Measurements from ENCODE around the gene FOXN3. TPM values are rescaled to one million over a fixed set of nuclear protein-coding genes. Genes with fewer than 3 reads are reported as not detected.

Gene FOXN3
- total RNA-seq, 2 experiments from 2014 or later = 124 to 127 TPM

DNA sequence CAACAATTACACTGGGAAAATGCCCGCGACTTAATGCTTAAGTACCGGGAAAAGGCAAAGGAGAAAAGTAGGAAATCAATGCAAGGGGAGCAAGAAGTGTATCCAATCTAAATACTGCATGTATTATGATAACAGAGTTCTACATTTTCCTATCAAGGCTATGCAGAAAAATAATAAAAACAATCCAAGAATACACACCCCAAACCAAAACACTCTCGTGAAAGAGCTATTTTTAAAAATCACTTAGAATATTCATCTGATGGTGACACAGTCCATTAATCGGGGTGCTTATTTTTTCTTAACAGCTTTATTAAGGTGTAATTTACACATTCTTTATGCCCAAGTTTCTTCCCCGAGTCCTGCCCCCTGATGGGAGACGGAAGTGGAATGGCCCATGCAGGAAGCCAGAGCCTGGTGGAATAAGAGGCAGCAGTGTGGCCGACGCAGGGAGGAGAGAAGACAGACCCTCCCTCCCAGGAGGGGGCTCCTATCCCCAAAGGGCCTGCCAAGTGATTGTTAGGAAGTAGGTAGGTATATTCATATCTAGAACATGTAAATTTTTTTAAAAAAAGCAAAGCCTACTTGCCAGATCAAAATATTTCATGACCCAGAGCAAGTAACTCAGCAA is 174.3 kb downstream of the FOXN3 start:
- ChIA-PET POLR2A (no interaction called here), CTCF (no interaction called here)
- intact Hi-C loops (cut with DNase I, micrococcal nuclease) = no loop called here
- Mint-ChIP-seq H3K27me3 (no peaks in the 10 kb centered on the region), H3K9me3 (no peaks in the 10 kb centered on the region), H3K36me3 (ENCODE audit: low read depth) (peaks cover 13% of the 10 kb centered on the region), H3K4me3 (no peak overlapping the region), H3K4me1 (ENCODE audit: low read depth) (peaks cover 75% of the 10 kb centered on the region), H3K27ac (no peak overlapping the region)
- TF ChIP-seq, protein P1, sequence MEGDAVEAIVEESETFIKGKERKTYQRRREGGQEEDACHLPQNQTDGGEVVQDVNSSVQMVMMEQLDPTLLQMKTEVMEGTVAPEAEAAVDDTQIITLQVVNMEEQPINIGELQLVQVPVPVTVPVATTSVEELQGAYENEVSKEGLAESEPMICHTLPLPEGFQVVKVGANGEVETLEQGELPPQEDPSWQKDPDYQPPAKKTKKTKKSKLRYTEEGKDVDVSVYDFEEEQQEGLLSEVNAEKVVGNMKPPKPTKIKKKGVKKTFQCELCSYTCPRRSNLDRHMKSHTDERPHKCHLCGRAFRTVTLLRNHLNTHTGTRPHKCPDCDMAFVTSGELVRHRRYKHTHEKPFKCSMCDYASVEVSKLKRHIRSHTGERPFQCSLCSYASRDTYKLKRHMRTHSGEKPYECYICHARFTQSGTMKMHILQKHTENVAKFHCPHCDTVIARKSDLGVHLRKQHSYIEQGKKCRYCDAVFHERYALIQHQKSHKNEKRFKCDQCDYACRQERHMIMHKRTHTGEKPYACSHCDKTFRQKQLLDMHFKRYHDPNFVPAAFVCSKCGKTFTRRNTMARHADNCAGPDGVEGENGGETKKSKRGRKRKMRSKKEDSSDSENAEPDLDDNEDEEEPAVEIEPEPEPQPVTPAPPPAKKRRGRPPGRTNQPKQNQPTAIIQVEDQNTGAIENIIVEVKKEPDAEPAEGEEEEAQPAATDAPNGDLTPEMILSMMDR (IDR thresholded peaks at IDR 0.05) = no peak
- Histone ChIP-seq H3K36me3 (ENCODE audit: insufficient read depth, low read length) (no peaks in the 10 kb centered on the region), H3K4me3 (ENCODE audit: low read length) (no peak overlapping the region), H3K9me3 (ENCODE audit: control insufficient read depth in 1 of 2, insufficient read depth in 1 of 2, low read length in 2 of 2) (no peaks in the 10 kb centered on the region), H3K27me3 (ENCODE audit: control insufficient read depth in 1 of 2, insufficient read depth in 2 of 2, low read length in 2 of 2) (no peaks in the 10 kb centered on the region), H3K27ac (ENCODE audit: low read depth in 1 of 2, low read length in 2 of 2) (no peak overlapping the region), H3K4me1 (ENCODE audit: insufficient read depth, low read length) (peaks cover 26% of the 10 kb centered on the region)
- DNase-seq (no peak), ATAC-seq (ENCODE audit: poor library complexity) (no peak)

DNA sequence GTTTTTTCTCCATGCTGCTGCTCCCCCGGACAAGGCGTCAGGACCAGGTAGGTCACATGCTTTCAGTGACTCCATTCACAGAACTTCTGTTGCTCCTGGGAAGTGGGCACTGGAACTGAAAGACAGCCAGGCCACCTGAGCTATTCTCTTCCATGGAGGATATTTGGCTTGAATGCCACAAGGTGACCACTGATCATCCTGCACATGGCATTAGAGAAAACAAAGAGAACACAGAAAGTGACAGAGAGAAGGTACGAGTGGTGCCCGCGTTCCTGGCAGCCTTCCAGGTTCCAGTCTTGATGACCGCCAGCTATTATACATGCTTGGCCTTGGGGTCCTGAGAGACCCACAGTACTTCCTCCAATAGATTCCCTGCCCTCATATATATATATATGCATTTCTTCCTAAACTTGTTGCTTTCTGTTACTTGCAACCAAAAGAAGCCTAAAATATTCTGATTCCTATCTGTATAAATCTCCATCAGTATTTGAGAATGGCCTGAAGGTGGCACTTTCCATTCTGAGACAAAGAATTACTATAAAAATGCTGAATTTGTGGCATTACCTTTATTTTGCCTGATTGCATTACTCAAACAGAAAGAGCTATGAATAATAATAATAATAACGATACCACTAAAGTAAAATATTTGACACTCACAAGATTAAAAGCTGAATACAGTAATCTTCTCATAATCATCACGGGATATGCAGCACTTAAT is 174.9 kb downstream of the FOXN3 start:
- no peak for ATAC-seq (ENCODE audit: poor library complexity)
- Histone ChIP-seq H3K27ac (ENCODE audit: low read depth in 1 of 2, low read length in 2 of 2) (no peak overlapping the region), H3K4me3 (ENCODE audit: low read length) (no peak overlapping the region), H3K27me3 (ENCODE audit: control insufficient read depth in 1 of 2, insufficient read depth in 2 of 2, low read length in 2 of 2) (no peaks in the 10 kb centered on the region), H3K9me3 (ENCODE audit: control insufficient read depth in 1 of 2, insufficient read depth in 1 of 2, low read length in 2 of 2) (no peaks in the 10 kb centered on the region), H3K36me3 (ENCODE audit: insufficient read depth, low read length) (no peaks in the 10 kb centered on the region), H3K4me1 (ENCODE audit: insufficient read depth, low read length) (peaks cover 26% of the 10 kb centered on the region)
- Mint-ChIP-seq H3K4me1 (ENCODE audit: low read depth) (peaks cover 75% of the 10 kb centered on the region), H3K4me3 (no peak overlapping the region), H3K36me3 (ENCODE audit: low read depth) (peaks cover 14% of the 10 kb centered on the region), H3K9me3 (no peaks in the 10 kb centered on the region), H3K27me3 (no peaks in the 10 kb centered on the region), H3K27ac (no peak overlapping the region)
- TF ChIP-seq, protein P1 (IDR thresholded peaks at IDR 0.05) = no peak
- ChIA-PET CTCF (no interaction called here), POLR2A (no interaction called here)
- intact Hi-C loops (cut with DNase I, micrococcal nuclease) = no loop called here
- no peak for DNase-seq

GRCh38 chr14:89241257-89241656 is 175.8 kb downstream of the FOXN3 start:
- peaks cover 75% of the 10 kb centered on the region for H3K4me1 Mint-ChIP-seq (ENCODE audit: low read depth)
- no peaks in the 10 kb centered on the region for H3K27me3 Mint-ChIP-seq
- Histone ChIP-seq H3K9me3 (ENCODE audit: control insufficient read depth in 1 of 2, insufficient read depth in 1 of 2, low read length in 2 of 2) (peaks cover 0 to 1% of the 10 kb centered on the region in 2 experiments), H3K36me3 (ENCODE audit: insufficient read depth, low read length) (no peaks in the 10 kb centered on the region), H3K27me3 (ENCODE audit: control insufficient read depth in 1 of 2, insufficient read depth in 2 of 2, low read length in 2 of 2) (no peaks in the 10 kb centered on the region), H3K4me3 (ENCODE audit: low read length) (no peak overlapping the region), H3K27ac (ENCODE audit: low read depth in 1 of 2, low read length in 2 of 2) (no peak overlapping the region), H3K4me1 (ENCODE audit: insufficient read depth, low read length) (peaks cover 25% of the 10 kb centered on the region)
- intact Hi-C loops (cut with DNase I, micrococcal nuclease) = no loop called here
- peaks cover 10% of the 10 kb centered on the region for H3K36me3 Mint-ChIP-seq (ENCODE audit: low read depth)
- H3K9me3 Mint-ChIP-seq = no peaks in the 10 kb centered on the region
- POLR2A ChIA-PET = no interaction called here
- peak in 2 of 14 experiments; percentile 7 to 16 for DNase-seq
- no peak overlapping the region for H3K4me3 Mint-ChIP-seq
- TF ChIP-seq, protein P1 (IDR thresholded peaks at IDR 0.05) = no peak
- CTCF ChIA-PET = no interaction called here
- no peak for ATAC-seq (ENCODE audit: poor library complexity)
- H3K27ac Mint-ChIP-seq = no peak overlapping the region
